ENCODE results near the gene DNER.
"Not testable (repeated sequence)": the region's sequence is repeated elsewhere in the genome, so short reads cannot be mapped to it uniquely, and the experiment has no call there.

The DNER gene, protein sequence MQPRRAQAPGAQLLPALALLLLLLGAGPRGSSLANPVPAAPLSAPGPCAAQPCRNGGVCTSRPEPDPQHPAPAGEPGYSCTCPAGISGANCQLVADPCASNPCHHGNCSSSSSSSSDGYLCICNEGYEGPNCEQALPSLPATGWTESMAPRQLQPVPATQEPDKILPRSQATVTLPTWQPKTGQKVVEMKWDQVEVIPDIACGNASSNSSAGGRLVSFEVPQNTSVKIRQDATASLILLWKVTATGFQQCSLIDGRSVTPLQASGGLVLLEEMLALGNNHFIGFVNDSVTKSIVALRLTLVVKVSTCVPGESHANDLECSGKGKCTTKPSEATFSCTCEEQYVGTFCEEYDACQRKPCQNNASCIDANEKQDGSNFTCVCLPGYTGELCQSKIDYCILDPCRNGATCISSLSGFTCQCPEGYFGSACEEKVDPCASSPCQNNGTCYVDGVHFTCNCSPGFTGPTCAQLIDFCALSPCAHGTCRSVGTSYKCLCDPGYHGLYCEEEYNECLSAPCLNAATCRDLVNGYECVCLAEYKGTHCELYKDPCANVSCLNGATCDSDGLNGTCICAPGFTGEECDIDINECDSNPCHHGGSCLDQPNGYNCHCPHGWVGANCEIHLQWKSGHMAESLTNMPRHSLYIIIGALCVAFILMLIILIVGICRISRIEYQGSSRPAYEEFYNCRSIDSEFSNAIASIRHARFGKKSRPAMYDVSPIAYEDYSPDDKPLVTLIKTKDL

DNA sequence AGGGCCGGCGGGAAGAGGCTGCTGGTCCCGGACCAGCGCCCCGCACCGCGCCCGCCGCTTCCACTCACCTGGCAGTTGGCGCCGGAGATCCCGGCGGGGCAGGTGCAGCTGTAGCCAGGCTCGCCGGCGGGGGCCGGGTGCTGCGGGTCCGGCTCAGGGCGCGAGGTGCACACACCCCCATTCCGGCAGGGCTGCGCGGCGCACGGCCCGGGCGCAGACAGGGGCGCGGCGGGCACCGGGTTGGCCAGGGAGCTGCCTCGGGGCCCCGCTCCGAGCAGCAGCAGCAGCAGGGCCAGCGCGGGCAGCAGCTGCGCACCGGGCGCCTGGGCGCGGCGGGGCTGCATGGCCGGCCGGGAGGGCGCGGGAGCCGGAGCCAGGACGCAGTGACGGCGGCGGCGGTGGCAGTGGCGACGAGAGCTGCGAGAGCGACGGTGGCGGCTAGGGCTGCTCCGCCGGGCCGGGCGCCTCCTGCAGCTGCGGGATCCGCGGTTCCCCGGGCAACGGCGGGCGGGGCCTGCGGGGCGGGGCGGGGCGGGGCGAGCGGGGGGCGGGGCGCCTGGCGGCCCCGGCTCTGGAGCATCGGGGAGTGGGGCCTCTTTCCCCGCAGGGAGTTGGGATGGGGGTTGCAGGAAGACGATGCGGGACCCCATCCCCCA is at the start of gene DNER:
DNER (minus strand) TSS at position 476 of the 656 bp plus-strand sequence; CDS start at position 344, 132 bp downstream.
- peak; percentile 59 to 70 for DNase-seq

DNA sequence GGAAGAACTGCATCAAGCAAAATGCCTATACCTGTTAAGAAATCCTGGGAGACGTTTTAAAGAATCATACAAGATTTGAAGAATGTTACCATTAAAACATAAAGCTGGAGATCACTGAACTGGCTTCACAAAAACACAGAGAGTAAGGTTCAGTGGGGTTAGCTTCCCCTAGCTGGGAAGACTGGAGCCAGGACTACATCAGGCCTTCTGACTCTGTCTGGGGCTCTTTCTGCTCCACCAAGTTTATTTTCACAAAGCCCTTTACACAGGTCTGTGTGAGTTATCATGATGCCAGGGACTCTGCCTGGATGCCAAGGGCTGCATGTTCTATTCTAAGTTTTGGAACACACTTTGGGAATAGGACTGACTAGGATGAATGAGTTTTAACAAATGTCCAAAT is 47.3 kb upstream of the DNER start:
- DNase-seq: no peak

DNA sequence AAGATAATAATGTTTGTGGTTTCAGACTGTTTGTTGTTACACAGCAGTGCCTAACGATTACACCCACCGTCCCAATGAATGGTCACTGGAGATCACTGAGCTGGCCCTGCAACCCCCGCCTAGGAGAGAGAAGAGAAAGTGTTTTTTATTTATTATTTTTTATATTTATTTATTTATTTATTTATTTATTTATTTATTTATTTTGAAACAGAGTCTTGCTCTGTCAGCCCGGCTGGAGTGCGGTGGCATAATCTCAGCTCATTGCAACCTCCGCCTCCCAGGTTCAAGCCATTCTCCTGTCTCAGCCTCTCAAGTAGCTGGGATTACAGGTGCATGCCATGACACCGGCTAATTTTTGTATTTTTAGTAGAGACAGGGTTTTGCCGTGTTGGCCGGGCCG is 43.1 kb upstream of the DNER start:
- DNase-seq: not testable (repeated sequence)

DNA sequence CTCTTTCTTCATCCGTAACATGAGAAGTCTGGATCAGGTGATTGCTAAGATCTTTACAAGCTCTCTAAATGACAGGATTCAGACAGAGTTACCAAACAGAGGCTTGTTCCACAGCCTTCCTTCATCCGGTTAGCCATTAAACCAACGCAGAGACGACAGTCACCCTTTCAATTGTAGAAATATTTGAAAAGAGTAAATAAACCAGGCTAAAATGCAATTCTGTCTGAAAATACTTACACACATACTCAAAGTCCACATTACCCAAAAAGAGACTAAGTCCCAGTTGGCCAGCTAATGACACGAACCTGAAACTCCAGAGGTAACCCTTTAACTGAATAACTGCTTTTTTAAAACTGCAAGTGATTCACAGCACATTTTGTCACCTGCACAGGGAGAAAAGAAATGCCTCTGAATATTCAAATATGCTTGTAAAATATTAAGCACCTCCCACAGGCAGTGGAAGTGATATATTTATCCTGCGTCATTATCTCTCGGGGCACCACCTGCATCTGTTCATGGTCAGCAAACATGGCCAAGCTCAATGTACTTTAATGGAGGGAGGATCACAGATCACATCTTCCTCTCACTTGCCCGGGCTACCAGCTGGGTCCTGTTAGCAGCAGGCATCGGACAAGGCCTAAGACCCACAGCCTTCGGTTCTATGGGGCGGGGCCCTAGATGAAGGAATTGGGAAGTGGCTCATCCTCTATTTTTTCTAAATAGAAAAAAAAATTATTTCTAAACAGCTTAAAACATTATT is 38.8 kb upstream of the DNER start:
- DNase-seq: no peak

GRCh38 chr2:229749779-229750178 is 35.4 kb upstream of the DNER start:
- DNase-seq: no peak

- no peak for DNase-seq
These were observed 34.6 kb upstream of the DNER start for GRCh38 chr2:229748950-229749349.

- DNase-seq: not testable (repeated sequence)
These were observed 28.3 kb upstream of the DNER start for GRCh38 chr2:229742691-229743090.

DNA sequence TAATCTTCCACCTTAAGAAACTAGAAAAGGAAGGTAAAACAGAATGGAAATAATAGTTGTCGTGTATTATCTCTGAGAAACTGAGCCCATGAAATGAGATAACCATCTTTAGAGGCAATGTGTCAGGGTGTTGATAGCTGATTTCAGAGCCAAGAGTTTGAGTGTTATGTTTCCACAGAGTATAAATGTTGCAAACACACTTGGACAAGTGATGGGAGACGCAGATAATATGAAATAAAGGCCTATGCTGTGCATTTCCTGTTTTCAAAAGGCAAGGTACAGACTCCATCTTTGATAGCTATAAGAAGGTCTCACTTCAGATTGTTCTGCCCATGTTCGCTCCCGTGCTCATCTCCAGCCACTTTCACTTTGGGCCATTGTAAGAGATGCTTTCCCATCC is 25.9 kb upstream of the DNER start:
- DNase-seq: no peak

GRCh38 chr2:229738024-229738625 is 23.8 kb upstream of the DNER start:
- no peak for DNase-seq

- no peak for DNase-seq
These were observed 20.1 kb upstream of the DNER start for GRCh38 chr2:229734410-229734809.

- DNase-seq: no peak
These were observed 19.4 kb upstream of the DNER start for GRCh38 chr2:229733611-229734245.

- DNase-seq: no peak
These were observed 18.5 kb upstream of the DNER start for GRCh38 chr2:229732897-229733296.

GRCh38 chr2:229731916-229732315 is 17.6 kb upstream of the DNER start:
- DNase-seq: no peak

- no peak for DNase-seq
These were observed 17.0 kb upstream of the DNER start for GRCh38 chr2:229731363-229731762.

DNA sequence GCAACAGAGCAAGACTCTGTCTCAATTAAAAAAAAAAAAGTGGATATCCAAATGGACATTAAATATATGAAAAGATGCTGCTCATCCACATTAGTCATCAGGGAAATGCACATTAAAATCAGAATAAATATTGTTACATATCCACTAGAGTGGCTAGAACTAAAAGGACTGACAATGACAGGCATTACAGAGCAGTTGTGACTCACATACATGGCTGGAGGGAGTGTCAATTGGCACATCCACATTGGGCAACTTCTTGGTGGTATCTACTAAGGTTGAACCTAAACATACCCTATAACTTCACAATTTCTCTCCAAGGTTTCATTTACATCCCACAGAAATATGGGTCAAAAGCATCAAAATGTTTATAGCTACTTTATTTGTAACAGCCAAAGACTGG is 14.0 kb upstream of the DNER start:
- no peak for DNase-seq

- no peak for DNase-seq
These were observed 12.3 kb upstream of the DNER start for GRCh38 chr2:229726643-229727042.

GRCh38 chr2:229725716-229726574 is 11.6 kb upstream of the DNER start:
- DNase-seq: no peak

DNA sequence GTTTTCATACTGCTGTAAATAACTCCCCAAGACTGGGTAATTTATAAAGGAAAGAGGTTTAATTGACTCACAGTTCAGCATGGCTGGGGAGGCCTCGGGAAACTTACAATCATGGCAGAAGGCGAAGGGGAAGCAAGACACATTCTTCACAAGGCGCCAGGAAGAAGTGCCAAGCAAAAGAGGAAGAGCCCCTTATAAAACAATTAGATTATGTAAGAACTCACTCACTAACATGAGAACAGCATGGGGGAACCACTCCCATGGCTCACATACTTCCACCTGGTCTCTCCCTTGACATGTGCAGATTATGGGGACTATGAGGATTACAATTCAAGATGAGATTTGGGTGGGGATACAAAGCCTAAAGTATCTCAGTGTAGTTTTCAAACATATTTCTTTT is 8.8 kb upstream of the DNER start:
- DNase-seq: not testable (repeated sequence)

GRCh38 chr2:229719926-229720647 is 5.7 kb upstream of the DNER start:
- no peak for DNase-seq

GRCh38 chr2:229718057-229718456 is 3.7 kb upstream of the DNER start:
- DNase-seq: no peak
